ENCODE measurements around the gene F2R. TPM values are rescaled to one million over a fixed set of nuclear protein-coding genes. Genes with fewer than 3 reads are reported as not detected.

Gene F2R
- total RNA-seq, 1 experiment from 2014 or later, result 137 TPM

DNA sequence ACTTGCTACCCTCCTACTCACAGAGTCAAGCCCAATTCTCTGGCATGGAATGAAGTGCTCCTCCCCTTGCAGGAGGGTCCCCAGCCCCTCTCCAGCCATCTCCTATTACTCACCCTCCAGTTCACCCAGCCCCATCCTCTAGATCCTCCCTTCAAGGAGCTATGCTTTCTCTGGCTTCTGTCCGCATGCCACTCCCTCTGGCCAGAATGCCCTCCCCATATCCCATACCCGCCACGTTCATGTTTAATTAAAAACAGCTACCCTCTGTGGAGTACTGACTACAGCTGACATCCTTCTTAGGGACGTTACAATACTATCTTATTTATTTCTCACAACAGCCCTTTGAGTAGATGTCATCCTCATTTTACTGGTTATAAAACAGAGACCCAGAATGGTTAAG, 3.0 kb downstream of the F2R start:
- DNase-seq (ENCODE audit: low read depth), result peak; percentile 65

DNA sequence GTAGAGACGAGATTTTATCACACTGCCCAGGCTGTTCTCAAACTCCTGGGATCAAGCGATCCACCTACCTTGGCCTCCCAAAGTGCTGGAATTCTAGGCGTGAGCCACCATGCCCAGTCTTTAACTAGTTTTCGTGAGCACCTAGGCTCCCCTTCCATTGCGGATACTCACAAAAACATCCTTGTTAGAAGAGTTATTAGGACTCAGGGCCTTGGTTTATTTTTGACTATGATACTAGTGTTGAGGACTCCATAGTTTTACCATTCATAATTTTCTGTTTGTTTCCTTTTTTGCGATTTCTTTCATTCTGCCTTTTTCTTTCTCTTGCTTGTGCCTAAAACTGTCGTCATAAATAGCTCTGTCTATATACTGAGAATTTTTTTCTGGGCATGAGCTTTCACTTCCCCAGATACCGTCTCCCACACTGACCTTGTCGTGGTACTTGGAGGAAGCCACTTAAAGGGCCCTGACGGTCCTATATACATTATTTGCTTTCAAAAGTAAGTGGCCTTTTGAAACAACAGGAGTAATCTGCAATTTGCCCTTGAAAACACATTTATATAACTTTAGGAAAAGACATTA, 5.2 kb downstream of the F2R start:
- no peak for DNase-seq (ENCODE audit: low read depth)

DNA sequence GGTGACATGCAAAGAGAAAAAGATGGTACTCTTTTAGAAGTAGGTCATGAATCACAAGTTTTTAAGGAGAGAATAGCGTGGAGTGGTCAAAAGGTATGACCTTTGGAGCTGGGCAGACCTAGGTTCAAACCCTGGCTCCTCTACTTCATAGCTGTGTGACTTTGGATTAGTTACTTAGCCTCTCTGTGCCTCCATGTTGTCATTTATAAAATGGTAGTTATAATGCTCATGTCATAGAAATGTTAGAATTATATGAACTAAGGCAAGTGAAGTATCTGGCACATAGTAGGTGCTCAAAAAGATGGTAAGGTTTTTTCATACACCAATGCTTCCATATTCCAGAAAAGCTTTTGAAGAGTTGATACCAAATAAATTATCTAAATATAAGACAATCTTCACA, 7.3 kb downstream of the F2R start:
- DNase-seq (ENCODE audit: low read depth), result no peak

DNA sequence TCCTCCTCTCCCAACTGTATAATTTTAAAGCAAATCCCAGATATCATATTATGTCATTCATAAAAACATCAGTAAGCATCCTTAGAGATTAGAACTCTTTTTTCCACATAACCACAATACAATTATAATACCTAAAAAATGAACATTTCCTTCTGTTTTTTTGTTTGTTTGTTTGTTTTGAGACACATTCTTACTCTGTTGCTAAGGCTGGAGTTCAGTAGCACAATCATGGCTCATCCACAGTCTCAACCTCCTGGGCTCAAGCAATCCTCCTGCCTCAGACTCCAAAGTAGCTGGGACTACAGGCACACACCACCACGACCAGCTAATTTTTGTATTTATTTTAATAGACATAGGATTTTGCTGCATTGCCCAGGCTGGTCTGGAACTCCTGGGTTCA, 8.0 kb downstream of the F2R start:
- DNase-seq (ENCODE audit: low read depth), result no peak

DNA sequence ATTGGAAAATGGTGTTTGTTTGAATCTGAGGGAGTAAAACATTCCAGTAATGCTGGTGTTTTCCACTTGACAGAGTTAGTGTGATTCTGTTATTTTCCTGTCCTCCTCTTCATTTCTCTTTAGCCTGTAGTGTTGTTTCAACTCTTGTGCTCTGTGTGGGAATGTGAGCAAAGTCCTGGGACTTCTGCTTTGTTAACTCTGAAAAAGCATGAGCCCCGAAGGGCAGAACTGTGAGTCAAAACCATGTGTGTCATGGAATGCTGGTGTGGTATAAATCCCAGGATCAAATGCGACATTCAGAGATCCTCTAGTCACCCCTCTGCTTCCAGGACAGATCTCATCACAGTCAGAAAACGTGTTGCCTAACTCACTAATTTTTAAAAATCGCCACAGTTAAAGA, 8.9 kb downstream of the F2R start:
- DNase-seq (ENCODE audit: low read depth), result peak; percentile 93

DNA sequence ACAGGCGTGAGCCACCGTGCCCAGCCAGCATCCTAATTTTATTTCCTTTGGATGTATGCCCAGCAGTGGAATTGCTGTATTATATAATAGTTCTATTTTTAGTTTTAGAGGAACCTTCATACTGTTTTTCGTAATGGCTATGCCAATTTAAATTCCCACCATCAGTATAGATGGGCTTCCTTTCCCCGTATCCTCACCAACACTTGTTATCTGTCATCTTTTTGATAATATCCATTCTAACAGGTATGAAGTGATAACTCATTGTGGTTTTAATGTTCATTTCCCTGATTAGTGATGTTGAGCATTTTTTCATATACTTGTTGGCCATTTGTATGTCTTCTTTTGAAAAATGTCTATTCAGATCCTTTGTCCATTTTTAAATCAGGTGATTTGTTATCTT, 13.0 kb downstream of the F2R start:
- DNase-seq (ENCODE audit: low read depth), result no peak

DNA sequence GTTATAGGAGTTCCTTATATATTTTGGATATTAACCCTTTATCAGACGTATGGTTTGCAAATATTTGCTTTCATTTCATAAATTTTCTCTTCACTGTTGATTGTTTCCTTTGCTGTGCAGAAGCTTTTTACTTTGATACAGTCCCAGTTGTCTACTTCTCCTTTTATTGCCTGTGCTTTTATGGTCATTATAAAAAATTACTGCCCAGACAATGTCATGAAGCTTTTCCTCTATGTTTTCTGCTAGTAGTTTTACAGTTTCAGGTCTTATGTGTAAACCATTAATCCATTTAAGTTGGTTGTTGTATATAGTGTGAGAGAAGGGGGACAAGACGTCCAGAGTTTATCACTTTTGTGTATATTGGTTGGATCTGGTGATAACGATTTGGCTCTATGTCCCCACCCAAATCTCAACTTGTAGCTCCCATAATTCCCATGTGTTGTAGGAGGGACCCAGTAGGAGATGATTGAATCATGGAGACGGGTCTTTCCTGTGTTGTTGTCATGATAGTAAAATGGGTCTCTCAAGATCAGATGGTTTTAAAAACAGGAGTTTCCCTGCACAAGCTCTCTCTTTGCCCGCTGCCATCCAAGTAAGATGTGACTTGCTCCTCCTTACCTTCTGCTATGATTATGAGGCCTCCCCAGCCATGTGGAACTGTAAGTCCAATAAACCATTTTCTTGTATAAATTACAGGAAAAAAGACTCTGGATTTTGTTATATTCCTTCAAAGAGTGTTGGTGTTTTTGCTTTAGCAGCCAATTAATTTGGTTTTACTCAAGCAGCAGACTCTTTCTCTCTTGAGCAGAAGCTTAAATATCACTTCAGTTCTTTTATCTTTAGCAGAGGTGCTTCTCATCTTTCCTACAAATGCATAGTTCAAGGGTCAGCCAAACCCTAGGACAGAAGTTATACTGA, 13.7 kb downstream of the F2R start:
- no peak for DNase-seq (ENCODE audit: low read depth)

DNA sequence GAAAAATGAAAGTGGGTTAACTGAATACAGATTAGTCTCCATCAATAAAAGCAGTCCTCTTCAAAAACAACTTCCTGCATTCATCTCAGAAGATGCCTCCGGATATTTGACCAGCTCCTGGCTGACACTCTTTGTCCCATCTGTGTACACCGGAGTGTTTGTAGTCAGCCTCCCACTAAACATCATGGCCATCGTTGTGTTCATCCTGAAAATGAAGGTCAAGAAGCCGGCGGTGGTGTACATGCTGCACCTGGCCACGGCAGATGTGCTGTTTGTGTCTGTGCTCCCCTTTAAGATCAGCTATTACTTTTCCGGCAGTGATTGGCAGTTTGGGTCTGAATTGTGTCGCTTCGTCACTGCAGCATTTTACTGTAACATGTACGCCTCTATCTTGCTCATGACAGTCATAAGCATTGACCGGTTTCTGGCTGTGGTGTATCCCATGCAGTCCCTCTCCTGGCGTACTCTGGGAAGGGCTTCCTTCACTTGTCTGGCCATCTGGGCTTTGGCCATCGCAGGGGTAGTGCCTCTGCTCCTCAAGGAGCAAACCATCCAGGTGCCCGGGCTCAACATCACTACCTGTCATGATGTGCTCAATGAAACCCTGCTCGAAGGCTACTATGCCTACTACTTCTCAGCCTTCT, 16.6 kb downstream of the F2R start:
- DNase-seq (ENCODE audit: low read depth), result no peak

DNA sequence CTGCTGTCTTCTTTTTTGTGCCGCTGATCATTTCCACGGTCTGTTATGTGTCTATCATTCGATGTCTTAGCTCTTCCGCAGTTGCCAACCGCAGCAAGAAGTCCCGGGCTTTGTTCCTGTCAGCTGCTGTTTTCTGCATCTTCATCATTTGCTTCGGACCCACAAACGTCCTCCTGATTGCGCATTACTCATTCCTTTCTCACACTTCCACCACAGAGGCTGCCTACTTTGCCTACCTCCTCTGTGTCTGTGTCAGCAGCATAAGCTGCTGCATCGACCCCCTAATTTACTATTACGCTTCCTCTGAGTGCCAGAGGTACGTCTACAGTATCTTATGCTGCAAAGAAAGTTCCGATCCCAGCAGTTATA, 17.1 kb downstream of the F2R start:
- no peak for DNase-seq (ENCODE audit: low read depth)

DNA sequence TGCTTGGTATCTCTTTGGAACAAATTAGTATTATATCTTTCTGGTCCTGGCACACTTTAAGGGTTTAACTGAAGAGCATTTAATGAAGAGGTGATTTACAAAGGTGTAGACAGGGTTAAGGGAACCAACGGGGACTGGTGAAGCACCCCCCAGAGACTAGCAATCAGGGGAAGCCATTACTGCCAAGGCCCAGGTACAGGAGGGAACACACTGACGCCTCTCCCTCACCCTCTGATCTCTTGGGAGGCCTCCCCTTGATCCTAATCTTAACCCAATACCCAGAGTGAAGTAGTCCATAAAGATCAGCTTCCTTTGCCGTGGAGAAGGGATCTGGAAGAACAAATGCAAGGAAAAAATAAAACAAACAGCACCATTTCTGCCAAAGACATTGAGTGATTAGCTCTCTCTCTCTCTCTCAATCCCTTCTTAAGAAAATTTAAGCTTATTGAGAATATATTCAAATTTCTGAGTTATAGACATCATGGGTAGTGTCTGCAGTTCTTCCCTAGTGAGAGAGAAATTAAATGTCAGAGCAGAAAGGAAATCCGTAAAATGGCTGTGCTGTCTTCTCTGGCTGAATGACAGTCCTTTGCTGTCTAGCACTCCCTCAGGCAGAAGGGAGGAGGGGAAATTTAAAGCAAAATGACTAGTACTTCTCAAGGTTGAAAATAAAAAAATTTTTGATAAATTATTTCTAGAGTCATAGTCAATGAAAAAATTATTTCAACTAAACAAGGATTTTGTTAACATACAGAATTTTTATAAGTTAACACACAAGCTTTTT, 20.0 kb downstream of the F2R start:
- DNase-seq (ENCODE audit: low read depth), result peak; percentile 26

DNA sequence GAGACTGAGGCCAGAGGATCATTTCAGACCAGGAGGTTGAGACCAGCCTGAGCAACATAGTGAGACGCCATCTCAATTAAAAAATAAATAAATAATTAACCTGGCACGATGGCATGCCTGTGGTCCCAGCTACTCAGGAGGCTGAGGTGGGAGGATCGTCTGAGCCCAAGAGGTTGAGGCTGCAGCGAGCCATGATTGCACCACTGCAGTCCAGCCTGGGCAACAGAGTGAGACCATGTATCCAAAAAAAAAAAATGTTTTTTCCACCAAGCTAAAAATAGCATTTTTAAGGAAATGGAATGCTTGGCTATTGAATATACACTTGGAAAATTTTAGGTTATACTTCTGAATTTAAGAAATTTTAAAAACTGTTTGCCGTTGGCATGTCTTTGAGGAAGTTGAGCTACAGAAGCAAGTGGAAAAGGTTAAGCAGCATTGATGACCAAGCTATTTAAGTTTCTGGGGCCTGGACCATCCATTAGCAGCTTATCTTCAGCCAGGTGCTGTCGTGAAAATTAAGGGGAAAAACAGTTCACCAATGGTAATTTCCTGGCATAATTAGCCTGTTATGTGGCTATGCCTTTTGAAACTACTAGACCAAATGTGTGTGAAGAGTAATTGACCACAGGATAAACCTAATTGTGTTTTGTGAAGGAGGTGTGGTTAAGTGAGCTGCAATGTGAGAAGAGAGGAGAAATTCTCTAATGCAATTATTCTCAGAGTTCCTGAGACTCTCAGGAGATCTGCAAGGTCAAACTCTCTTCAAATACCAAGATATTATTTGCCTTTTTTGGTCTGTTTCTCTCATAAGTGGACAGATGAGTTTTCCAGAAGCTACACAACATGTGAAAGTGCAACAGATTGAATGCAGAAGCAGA, 21.0 kb downstream of the F2R start:
- DNase-seq (ENCODE audit: low read depth), result peak; percentile 25

DNA sequence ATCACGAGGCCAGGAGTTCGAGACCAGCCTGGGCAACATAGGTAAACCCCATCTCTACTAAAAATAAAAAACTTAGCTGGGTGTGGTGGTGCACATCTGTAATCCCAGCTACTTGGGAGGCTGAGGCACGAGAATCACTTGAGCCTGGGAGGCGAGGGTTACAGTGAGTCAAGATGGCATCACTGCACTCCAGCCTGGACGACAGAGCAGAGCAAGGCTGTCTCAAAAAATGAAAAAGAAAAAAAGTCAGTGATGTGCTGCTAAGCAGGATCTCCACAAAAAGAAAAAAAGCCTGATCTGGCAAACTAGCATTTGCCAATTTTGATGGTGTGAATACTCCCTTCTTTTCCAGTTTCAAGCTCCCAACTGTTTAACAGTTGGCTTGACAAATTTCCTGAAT, 21.9 kb downstream of the F2R start:
- peak; percentile 32 for DNase-seq (ENCODE audit: low read depth)

DNA sequence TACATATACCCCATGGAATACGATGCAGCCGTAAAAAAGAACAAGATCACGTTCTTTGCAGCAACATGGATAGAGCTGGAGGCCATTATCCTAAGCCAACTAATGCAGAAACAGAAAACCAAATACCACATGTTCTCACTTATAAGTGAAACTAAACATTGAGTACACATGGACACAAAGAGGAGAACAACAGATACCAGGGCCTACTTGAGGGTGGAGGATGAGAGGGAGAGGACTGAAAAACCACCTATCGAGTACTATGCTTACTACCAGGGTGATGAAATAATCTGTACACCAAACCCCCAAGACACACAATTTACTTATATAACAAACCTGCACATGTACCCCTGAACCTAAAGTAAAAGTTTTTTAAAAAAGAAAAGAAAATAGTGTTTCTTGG, 25.6 kb downstream of the F2R start:
- peak; percentile 16 for DNase-seq (ENCODE audit: low read depth)

DNA sequence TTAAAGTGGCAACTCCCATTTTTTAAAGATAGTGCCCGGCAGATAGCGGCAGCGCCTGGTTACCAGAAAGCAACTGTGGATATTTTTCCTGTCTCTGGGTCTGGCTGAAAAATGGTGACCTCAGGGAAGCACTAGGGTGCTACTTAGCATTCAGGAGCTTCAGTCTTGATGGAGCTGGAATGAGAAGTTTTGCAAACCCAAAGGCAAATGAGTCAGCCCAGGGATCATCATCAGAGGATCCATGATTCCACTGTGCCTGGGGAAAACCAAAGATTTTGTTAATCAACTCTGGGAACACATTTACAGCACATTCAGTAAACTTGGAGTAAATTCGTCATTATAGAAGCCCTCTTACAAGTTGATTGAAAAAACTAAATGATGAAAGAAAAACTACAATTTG, 26.7 kb downstream of the F2R start:
- DNase-seq (ENCODE audit: low read depth), result peak; percentile 82

DNA sequence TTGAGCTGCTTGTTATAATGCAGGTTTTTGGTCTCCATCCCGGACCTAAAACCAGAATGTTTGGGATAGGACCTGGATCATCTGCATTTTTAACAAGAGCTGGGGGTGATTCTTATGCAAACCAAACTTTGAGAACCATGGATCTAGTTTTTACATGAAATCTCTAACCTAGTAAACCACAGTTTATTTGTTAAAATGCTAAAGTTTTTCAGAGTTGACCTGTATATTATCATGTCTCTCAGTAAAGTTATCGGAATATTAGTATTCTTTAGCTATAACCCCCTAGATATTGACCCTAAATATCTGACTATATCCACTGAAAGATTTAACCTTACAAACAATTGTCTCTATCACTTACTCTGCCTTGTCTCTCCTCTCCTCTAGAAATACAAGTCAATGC, 28.7 kb downstream of the F2R start:
- DNase-seq (ENCODE audit: low read depth), result no peak

DNA sequence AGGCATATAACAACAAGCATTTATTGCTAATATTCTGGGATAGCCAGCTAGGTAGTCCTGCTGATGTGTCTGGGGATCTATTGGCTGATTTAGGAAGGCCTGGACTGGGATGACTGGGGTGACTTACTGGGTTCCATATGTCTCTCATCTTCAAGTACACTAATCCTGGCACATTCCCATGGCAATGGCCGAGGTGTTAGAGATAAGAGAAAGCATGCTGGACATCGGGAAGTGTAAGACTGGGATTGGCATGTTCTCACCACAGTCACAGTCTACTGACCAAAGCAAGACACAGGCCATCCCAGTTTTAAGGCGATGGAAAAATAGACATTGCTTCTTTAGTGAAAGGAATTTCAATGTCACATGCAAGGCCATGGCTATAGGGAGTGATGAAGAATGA, 29.7 kb downstream of the F2R start:
- no peak for DNase-seq (ENCODE audit: low read depth)

DNA sequence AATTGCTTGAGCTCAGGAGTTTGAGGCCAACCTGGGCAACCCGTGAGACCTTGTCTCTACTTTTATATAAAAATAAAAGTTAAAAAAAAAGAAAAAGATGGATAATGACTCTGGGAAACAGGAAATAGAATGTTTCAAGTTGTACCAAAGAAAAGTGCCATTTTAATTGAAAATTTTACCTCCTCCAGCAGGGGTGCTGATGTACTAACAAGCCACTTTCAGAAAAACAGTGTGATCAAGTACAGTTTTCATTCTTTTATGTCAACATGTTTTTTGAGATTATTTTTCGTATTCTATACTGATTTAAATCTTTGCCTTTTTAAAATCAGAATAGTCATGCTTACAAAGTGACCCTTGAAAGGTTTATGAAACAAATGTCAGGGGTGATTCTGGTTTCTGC, 30.8 kb downstream of the F2R start:
- DNase-seq (ENCODE audit: low read depth), result no peak

DNA sequence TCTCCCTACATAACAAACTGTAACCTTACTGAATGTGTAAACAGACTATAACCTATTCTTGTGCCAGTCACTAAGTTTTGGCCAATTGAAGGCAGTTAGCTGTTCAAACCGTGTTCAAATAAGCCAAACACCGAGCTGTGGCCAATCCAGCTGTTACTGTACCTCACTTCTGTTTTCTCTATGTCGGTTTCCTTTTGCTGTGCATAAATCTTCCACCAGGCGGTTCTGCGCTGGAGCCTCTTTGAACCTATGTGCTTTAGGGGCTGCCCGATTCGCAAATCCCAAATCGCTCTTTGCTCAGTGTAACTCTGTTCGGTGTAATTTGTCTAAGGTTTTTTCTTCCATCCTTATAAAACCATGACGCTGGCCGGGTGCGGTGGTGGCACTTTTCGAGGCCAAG, 31.8 kb downstream of the F2R start:
- no peak for DNase-seq (ENCODE audit: low read depth)

DNA sequence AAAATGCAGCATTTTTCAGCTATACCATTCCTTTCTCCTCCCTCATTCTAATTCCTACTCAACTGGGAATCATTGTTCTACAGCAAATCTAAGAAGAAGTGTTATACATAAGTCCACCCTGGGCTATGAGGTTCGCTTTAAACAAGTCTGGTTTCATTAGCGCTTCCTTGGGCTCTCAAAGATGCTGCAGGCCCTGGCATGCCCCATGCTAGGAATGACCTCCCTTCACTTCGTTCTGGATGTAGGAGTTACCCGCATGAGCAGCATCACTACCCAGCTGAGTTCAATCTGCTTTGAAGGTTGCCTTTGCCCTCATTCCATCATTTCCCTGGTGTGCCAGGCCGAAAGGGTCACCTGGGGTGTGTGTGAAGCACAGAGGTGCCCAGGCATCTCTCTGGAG, 35.4 kb downstream of the F2R start:
- no peak for DNase-seq (ENCODE audit: low read depth)

DNA sequence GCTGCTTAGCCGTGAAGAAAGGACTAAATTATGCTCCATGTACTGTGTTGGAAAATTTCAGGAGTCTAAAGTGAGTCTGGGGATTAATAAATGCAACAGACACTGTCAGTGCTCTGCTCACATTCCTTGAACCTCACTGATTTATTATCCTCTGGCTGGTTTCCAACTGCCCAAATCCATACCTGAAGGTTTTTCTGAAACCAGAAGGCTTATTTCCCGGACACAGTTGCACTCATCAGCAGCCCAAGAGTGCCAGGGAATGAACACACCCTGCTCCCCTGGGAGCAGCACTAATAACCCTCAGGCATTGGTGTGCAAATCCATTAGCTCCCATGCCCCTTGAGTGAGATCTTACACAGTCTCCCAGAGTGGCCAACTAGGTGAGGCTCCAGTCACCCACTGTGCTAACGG, 38.7 kb downstream of the F2R start:
- no peak for DNase-seq (ENCODE audit: low read depth)

Measured in RPMI7951 (cell line).